Panc1 (cell line): ENCODE measurements around the gene GPR34.

ENCODE experiments used
- POLR2AphosphoS5 ChIP-seq: IDR thresholded peaks from 2 replicates; pipeline ENCODE4 v1.6.1; 2012; ENCODE audit warnings: mild to moderate bottlenecking, low read depth, low read length, moderate library complexity
- SIN3A ChIP-seq: IDR thresholded peaks from 2 replicates; pipeline ENCODE4 v1.6.1; 2012; ENCODE audit warnings: low read depth, mild to moderate bottlenecking, low read length, moderate library complexity, borderline replicate concordance; ENCODE audit not compliant: insufficient read depth
- TF ChIP-seq, protein P1 (sequence below): fragments of 450-650 bp; IDR thresholded peaks from 2 replicates; pipeline ENCODE4 v1.5.1; 2017; ENCODE audit warnings: mild to moderate bottlenecking
- TF ChIP-seq, protein P2 (sequence below), 2 experiments: IDR thresholded peaks; 2 replicates each; pipeline ENCODE4 v1.6.1; 2011 to 2012; ENCODE audit warnings: low read depth in 2 of 2, control low read depth in 1 of 2, low read length in 1 of 2, mild to moderate bottlenecking in 1 of 2, moderate library complexity in 1 of 2; ENCODE audit not compliant: insufficient read depth in 1 of 2

DNA sequence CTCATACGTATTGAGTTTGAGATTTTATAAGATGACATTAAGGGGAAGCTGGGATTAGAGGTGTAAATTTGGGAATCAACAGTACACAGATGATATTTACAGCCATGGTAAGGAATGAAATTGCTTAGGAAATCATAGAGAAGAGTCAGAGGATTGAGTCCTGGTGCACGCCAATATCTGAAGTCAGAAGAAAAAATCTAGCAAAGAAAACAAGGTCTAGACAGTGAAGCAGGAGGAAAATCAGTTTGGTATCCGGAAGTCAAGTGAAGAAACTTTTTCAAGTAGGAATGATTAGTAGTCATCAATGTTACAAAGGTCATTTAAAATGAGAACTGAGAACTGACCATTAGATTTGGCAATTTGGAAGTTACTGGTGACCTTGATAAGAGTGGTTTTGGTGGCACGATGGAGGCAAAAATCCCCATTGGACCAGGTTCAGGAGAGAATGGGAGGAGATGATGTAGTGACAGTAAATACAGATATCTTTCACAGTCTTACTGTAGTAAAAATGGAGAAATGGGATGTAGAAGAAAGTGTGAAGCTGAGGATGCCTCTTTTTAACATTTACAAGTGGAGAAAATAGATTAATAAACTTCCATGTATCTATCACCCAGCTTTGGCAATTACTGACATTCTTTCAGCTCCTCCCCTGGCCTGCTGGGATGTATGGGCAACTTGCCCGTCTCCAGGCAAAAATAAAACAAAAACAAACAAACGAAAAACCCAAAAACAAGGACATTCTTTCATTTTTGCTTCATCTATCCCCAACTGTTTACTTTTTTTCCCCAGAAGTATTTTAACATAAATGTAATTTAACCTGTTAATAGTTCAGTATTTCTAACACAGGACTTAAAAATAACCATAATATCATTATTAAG, 11.4 kb upstream of the GPR34 start:
- TF ChIP-seq, protein P1, sequence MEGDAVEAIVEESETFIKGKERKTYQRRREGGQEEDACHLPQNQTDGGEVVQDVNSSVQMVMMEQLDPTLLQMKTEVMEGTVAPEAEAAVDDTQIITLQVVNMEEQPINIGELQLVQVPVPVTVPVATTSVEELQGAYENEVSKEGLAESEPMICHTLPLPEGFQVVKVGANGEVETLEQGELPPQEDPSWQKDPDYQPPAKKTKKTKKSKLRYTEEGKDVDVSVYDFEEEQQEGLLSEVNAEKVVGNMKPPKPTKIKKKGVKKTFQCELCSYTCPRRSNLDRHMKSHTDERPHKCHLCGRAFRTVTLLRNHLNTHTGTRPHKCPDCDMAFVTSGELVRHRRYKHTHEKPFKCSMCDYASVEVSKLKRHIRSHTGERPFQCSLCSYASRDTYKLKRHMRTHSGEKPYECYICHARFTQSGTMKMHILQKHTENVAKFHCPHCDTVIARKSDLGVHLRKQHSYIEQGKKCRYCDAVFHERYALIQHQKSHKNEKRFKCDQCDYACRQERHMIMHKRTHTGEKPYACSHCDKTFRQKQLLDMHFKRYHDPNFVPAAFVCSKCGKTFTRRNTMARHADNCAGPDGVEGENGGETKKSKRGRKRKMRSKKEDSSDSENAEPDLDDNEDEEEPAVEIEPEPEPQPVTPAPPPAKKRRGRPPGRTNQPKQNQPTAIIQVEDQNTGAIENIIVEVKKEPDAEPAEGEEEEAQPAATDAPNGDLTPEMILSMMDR = no peak
- TF ChIP-seq POLR2AphosphoS5 (no peak), SIN3A (no peak)
- TF ChIP-seq, protein P2, sequence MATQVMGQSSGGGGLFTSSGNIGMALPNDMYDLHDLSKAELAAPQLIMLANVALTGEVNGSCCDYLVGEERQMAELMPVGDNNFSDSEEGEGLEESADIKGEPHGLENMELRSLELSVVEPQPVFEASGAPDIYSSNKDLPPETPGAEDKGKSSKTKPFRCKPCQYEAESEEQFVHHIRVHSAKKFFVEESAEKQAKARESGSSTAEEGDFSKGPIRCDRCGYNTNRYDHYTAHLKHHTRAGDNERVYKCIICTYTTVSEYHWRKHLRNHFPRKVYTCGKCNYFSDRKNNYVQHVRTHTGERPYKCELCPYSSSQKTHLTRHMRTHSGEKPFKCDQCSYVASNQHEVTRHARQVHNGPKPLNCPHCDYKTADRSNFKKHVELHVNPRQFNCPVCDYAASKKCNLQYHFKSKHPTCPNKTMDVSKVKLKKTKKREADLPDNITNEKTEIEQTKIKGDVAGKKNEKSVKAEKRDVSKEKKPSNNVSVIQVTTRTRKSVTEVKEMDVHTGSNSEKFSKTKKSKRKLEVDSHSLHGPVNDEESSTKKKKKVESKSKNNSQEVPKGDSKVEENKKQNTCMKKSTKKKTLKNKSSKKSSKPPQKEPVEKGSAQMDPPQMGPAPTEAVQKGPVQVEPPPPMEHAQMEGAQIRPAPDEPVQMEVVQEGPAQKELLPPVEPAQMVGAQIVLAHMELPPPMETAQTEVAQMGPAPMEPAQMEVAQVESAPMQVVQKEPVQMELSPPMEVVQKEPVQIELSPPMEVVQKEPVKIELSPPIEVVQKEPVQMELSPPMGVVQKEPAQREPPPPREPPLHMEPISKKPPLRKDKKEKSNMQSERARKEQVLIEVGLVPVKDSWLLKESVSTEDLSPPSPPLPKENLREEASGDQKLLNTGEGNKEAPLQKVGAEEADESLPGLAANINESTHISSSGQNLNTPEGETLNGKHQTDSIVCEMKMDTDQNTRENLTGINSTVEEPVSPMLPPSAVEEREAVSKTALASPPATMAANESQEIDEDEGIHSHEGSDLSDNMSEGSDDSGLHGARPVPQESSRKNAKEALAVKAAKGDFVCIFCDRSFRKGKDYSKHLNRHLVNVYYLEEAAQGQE (IDR thresholded peaks at IDR 0.05; ENCODE audit: insufficient read depth in 1 of 2, low read depth in 2 of 2, low read length in 1 of 2) = no peak
